NB4 (cell line): ENCODE measurements around the gene SYNPO.

Source experiments
- CTCF ChIP-seq: IDR thresholded peaks from one replicate; pipeline ENCODE4 v1.5.1; 2012; ENCODE audit warnings: low read depth, low read length
- POLR2A ChIP-seq: IDR thresholded peaks from 2 replicates; pipeline ENCODE4 v1.6.1; 2011; ENCODE audit warnings: mild to moderate bottlenecking; ENCODE audit not compliant: insufficient read length; ENCODE audit errors: extremely low read depth

GRCh38 chr5:150593593-150593992, 46.9 kb upstream of the SYNPO start:
- no peak for TF ChIP-seq CTCF
- no peak for TF ChIP-seq POLR2A
